CD14-positive monocyte (primary cell): ENCODE results near the gene SEPTIN8. TPM values are rescaled to one million over a fixed set of nuclear protein-coding genes. Genes with fewer than 3 reads are reported as not detected.

Experiments used
- DNase-seq, 3 donors: peaks; one replicate each; pipeline ENCODE4 v3.0.0-alpha.2; 2011 to 2022
- H2AFZ ChIP-seq: 2 replicates; pipeline ENCODE4 v1.6.0; 2012; ENCODE audit warnings: mild to moderate bottlenecking, low read depth, low read length, inconsistent platforms; ENCODE audit not compliant: insufficient read depth, poor library complexity, severe bottlenecking
- H3K27ac ChIP-seq, 2 donors: 1 replicate in 1 of 2; 2 replicates in 1 of 2; pipeline ENCODE4 v1.5.1; 2012 to 2013; ENCODE audit warnings: low read length in 2 of 2, control low read depth in 1 of 2, inconsistent platforms in 1 of 2, low read depth in 1 of 2, mild to moderate bottlenecking in 1 of 2
- H3K27me3 ChIP-seq, 2 donors: one replicate each; pipeline versions ENCODE4 v1.6.0 to v1.6.1; 2011 to 2013; ENCODE audit warnings: low read length in 2 of 2; ENCODE audit not compliant: control insufficient read depth in 2 of 2, insufficient read depth in 2 of 2
- H3K36me3 ChIP-seq, 2 donors: replicated peaks in 1 of 2; 1 replicate in 1 of 2; 2 replicates in 1 of 2; pipeline versions ENCODE4 v1.5.1 to v1.6.1; 2012 to 2013; ENCODE audit warnings: low read length in 2 of 2, control low read depth in 1 of 2, inconsistent platforms in 1 of 2, mild to moderate bottlenecking in 1 of 2; ENCODE audit not compliant: insufficient read depth in 2 of 2, control insufficient read depth in 1 of 2
- H3K4me1 ChIP-seq, 2 donors: 1 replicate in 1 of 2; 2 replicates in 1 of 2; pipeline versions ENCODE4 v1.5.1 to v1.6.1; 2012 to 2013; ENCODE audit warnings: low read length in 2 of 2, control low read depth in 1 of 2, inconsistent platforms in 1 of 2, mild to moderate bottlenecking in 1 of 2, moderate library complexity in 1 of 2; ENCODE audit not compliant: insufficient read depth in 2 of 2, control insufficient read depth in 1 of 2
- H3K4me2 ChIP-seq: replicated peaks from 2 replicates; pipeline ENCODE3; 2012; ENCODE audit warnings: low read length, moderate library complexity, mild to moderate bottlenecking; ENCODE audit not compliant: poor library complexity, severe bottlenecking; ENCODE audit errors: extremely low read depth
- H3K4me3 ChIP-seq, 3 experiments: fragments of 200-600 bp in 1 of 3; sonication (generic) in 1 of 3; replicated peaks in 1 of 3; 1 replicate in 2 of 3; 2 replicates in 1 of 3; pipeline ENCODE4 v1.5.1; 2011 to 2013; ENCODE audit warnings: low read length in 3 of 3, mild to moderate bottlenecking in 3 of 3, control low read depth in 2 of 3, low read depth in 2 of 3, inconsistent platforms in 1 of 3, moderate library complexity in 1 of 3
- H3K79me2 ChIP-seq: 2 replicates; pipeline ENCODE4 v1.6.0; 2012; ENCODE audit warnings: mild to moderate bottlenecking, control low read depth, inconsistent platforms, low read length, moderate library complexity; ENCODE audit not compliant: insufficient read depth
- H3K9ac ChIP-seq: 2 replicates; pipeline ENCODE4 v1.6.0; 2017; ENCODE audit warnings: low read length, mild to moderate bottlenecking; ENCODE audit not compliant: insufficient read depth, poor library complexity, severe bottlenecking
- H3K9me3 ChIP-seq, 2 donors: replicated peaks in 1 of 2; 1 replicate in 1 of 2; 2 replicates in 1 of 2; pipeline versions ENCODE4 v1.5.1 to v1.6.1; 2012 to 2013; ENCODE audit warnings: low read length in 2 of 2, control low read depth in 1 of 2; ENCODE audit not compliant: control insufficient read depth in 1 of 2, insufficient read depth in 1 of 2
- H4K20me1 ChIP-seq: 2 replicates; pipeline ENCODE4 v1.6.0; 2012; ENCODE audit warnings: mild to moderate bottlenecking, low read length, control low read depth, moderate library complexity; ENCODE audit not compliant: insufficient read depth
- H3K27ac Mint-ChIP-seq, 7 donors: one replicate each; pipeline ENCODE4 v1.8.0; 2020; ENCODE audit warnings: mild to moderate bottlenecking in 7 of 7, mixed read lengths in 7 of 7, moderate library complexity in 6 of 7, inconsistent platforms in 2 of 7
- H3K27me3 Mint-ChIP-seq, 3 donors: one replicate each; pipeline ENCODE4 v1.8.0; 2021 to 2022; ENCODE audit warnings: low read depth in 3 of 3, mild to moderate bottlenecking in 3 of 3, mixed read lengths in 3 of 3, moderate library complexity in 3 of 3, inconsistent platforms in 1 of 3
- H3K36me3 Mint-ChIP-seq, 2 donors: one replicate each; pipeline ENCODE4 v1.8.0; 2020; ENCODE audit warnings: mixed read lengths in 2 of 2, inconsistent platforms in 1 of 2, mild to moderate bottlenecking in 1 of 2
- H3K4me1 Mint-ChIP-seq: one replicate; pipeline ENCODE4 v1.8.0; 2020; ENCODE audit warnings: mild to moderate bottlenecking, mixed read lengths
- H3K4me3 Mint-ChIP-seq, 2 donors: one replicate each; pipeline ENCODE4 v1.8.0; 2020; ENCODE audit warnings: mild to moderate bottlenecking in 2 of 2, mixed read lengths in 2 of 2, moderate library complexity in 1 of 2
- H3K9me3 Mint-ChIP-seq, 7 donors: one replicate each; pipeline ENCODE4 v1.8.0; 2020 to 2022; ENCODE audit warnings: mixed read lengths in 7 of 7, mild to moderate bottlenecking in 6 of 7, moderate library complexity in 6 of 7, inconsistent platforms in 2 of 7
- CTCF ChIP-seq: fragments of 200-600 bp; IDR thresholded peaks from one replicate; pipeline ENCODE4 v1.8.0; 2022; ENCODE audit warnings: antibody characterized with exemption, mild to moderate bottlenecking
- WGBS: methylation state at CpG from one replicate; pipeline ENCODE4 v1.1.5; 2013; ENCODE audit warnings: missing lambda C conversion rate; ENCODE audit not compliant: insufficient coverage; 5-methylcytosine and 5-hydroxymethylcytosine counted together
- intact Hi-C, 2 donors: fragments of 100-400 bp; cut with micrococcal nuclease; formaldehyde crosslinking; loops; one replicate each; pipeline versions ENCODE4 v1.15.0 to v1.15.1; 2023
- polyA plus RNA-seq, 3 donors: library from polyadenylated mRNA; depleted of rRNA in 1 of 3; unstranded in 2 of 3; stranded (reverse) in 1 of 3; fragments of 300-500 nt in 2 of 3; fragments of >200 nt in 1 of 3; fragmentation: Illumina TruSeq in 2 of 3; gene quantifications; 1 replicate in 2 of 3; 2 replicates in 1 of 3; pipeline ENCODE4 v1.2.3, GENCODE V29; 2012 to 2021

Gene SEPTIN8
- polyA plus RNA-seq, 3 donors = 0.36 to 5.0 (median 0.54) TPM

DNA sequence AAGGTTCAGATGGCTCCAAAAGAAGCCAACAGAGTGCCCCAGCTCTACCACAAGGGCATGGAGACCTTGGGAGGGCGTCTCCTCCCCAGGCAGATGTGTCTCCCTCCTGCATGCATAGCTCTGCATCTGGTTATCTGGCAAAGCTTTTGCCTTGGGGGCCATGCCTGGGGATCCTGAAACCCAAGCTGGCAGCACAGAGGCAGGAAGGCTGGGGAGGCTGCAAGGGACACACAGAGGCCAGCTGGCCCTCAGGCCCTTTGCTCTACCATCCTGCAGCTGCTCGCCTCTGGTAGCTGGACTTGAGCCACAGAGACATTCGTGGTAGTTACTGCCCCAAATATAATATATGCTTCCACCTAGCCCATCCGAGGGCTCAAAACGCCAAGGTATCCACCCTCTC is 3.9 kb downstream of the SEPTIN8 start:
- Histone ChIP-seq H3K36me3 (no peaks in the 10 kb centered on the region), H3K4me3 (no peak overlapping the region), H3K4me2 (no peak overlapping the region), H3K9me3 (peaks cover 3 to 5% of the 10 kb centered on the region in 2 donors), H3K27me3 (peaks cover 16 to 37% of the 10 kb centered on the region in 2 donors), H3K9ac (no peak overlapping the region), H2AFZ (no peak overlapping the region), H4K20me1 (no peaks in the 10 kb centered on the region), H3K27ac (no peak overlapping the region), H3K79me2 (no peaks in the 10 kb centered on the region), H3K4me1 (peaks cover 15 to 17% of the 10 kb centered on the region in 2 donors)
- Mint-ChIP-seq H3K27ac (no peak overlapping the region), H3K9me3 (peaks cover 0 to 10% (median 1%) of the 10 kb centered on the region in 7 donors), H3K27me3 (peaks cover 34 to 55% (median 42%) of the 10 kb centered on the region in 3 donors), H3K4me1 (peaks cover 18% of the 10 kb centered on the region), H3K4me3 (no peak overlapping the region), H3K36me3 (peaks cover 1% of the 10 kb centered on the region in 2 donors)
- intact Hi-C loops = no loop called here
- TF ChIP-seq CTCF = no peak
- DNase-seq = no peak
- 96% methylated on average over 5 of the region's 5 CpGs for WGBS

DNA sequence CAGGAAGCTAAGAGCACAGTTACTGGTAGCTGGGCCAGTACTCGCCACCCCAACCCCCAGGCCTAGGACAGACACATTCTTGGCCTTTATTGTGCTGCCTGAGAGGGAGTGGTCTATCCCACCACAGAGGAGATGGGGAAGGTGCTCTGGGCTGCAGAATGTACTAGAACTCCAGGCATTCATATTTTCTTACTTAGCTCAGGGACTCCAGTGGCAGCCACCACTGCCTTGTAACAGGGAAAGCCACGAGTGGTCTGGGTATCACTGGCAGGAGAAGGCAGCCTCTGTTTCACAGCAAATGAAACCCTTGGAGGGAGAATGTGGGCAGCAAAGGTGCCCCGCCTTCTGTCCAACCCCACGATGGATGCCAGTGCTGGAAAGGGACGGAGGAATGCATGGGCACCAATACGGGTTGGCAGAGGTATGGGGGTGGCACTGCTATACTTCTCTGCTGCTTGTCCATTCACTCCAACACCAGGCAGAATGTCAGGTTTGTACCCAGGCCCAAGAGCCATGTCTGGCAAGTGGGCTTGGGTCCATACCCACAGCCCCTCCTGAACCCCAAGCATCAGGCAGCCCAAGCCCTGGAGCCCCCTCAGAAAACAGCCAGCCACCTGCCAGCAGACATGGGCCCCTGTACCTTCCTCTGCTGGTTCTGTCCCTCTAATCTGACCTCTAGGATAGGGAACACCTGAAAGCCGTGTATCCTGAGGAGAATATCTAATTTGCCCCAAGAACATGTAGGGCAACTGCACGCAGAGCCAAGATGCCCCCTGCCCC is 4.6 kb downstream of the SEPTIN8 start:
- intact Hi-C loops = no loop called here
- Histone ChIP-seq H3K36me3 (no peaks in the 10 kb centered on the region), H3K9me3 (peaks cover 0 to under 1% of the 10 kb centered on the region in 2 donors), H3K4me1 (peaks cover 10 to 13% of the 10 kb centered on the region in 2 donors), H3K4me2 (no peak overlapping the region), H3K9ac (no peak overlapping the region), H3K27ac (no peak overlapping the region), H4K20me1 (no peaks in the 10 kb centered on the region), H3K79me2 (no peaks in the 10 kb centered on the region), H3K4me3 (no peak overlapping the region), H3K27me3 (peaks cover 10 to 30% of the 10 kb centered on the region in 2 donors), H2AFZ (no peak overlapping the region)
- no peaks in the 10 kb centered on the region for H3K36me3 Mint-ChIP-seq
- H3K9me3 Mint-ChIP-seq = peaks cover 0 to 7% (median 0%) of the 10 kb centered on the region in 7 donors
- peaks cover 18% of the 10 kb centered on the region for H3K4me1 Mint-ChIP-seq
- WGBS = 93% methylated on average over 3 of the region's 8 CpGs
- no peak for DNase-seq
- no peak overlapping the region for H3K4me3 Mint-ChIP-seq
- peaks cover 29 to 49% (median 35%) of the 10 kb centered on the region in 3 donors for H3K27me3 Mint-ChIP-seq
- H3K27ac Mint-ChIP-seq = no peak overlapping the region
- no peak for TF ChIP-seq CTCF
